HEK293T (cell line): Measurements from ENCODE around the gene MIEN1.
A peak's percentile ranks its signal among the peaks of the same experiment; 100 is the strongest.

Experiments used
- CTCF ChIA-PET: fragments of 350-600 bp; formaldehyde crosslinking; extraction: SDS; loops from one replicate; lab custom pipeline; 2021; ENCODE audit warnings: antibody characterized with exemption, inconsistent platforms; lab: Yijun Ruan, JAX
- POLR2A ChIA-PET: fragments of 350-600 bp; formaldehyde crosslinking; extraction: SDS; loops from one replicate; lab custom pipeline; 2020; ENCODE audit warnings: antibody characterized with exemption, inconsistent platforms; lab: Yijun Ruan, JAX
- DNase-seq: peaks from one replicate; pipeline ENCODE4 v3.0.0; 2012; ENCODE audit warnings: mixed read lengths; ENCODE audit errors: extremely low spot score
- ARNT ChIP-seq: fragments of 450-650 bp; IDR thresholded peaks from 2 replicates; pipeline ENCODE4 v1.6.1; 2017; ENCODE audit warnings: mild to moderate bottlenecking
- BHLHE40 ChIP-seq: fragments of 450-650 bp; IDR thresholded peaks from 2 replicates; pipeline ENCODE4 v1.6.1; 2016; ENCODE audit warnings: mild to moderate bottlenecking, moderate library complexity, borderline replicate concordance
- CTBP1 ChIP-seq: fragments of 450-650 bp; IDR thresholded peaks from 2 replicates; pipeline ENCODE4 v1.6.1; 2016; ENCODE audit warnings: borderline replicate concordance
- ELF4 ChIP-seq: fragments of 450-650 bp; IDR thresholded peaks from 2 replicates; pipeline ENCODE4 v1.6.1; 2017; ENCODE audit warnings: antibody characterized with exemption
- FOXA1 ChIP-seq: fragments of 450-650 bp; IDR thresholded peaks from 2 replicates; pipeline ENCODE4 v1.6.1; 2016; ENCODE audit warnings: mild to moderate bottlenecking
- FOXK2 ChIP-seq: fragments of 450-650 bp; IDR thresholded peaks from 2 replicates; pipeline ENCODE4 v1.6.1; 2016; ENCODE audit warnings: mild to moderate bottlenecking
- FOXM1 ChIP-seq: fragments of 450-650 bp; IDR thresholded peaks from 2 replicates; pipeline ENCODE4 v1.6.1; 2017; ENCODE audit warnings: mild to moderate bottlenecking, borderline replicate concordance
- HDGF ChIP-seq: fragments of 450-650 bp; IDR thresholded peaks from 2 replicates; pipeline ENCODE4 v1.6.1; 2017; ENCODE audit warnings: antibody characterized with exemption, borderline replicate concordance
- L3MBTL2 ChIP-seq: fragments of 450-650 bp; conservative IDR thresholded peaks from 2 replicates; pipeline ENCODE4 v1.6.1; 2016; ENCODE audit warnings: mild to moderate bottlenecking
- LEF1 ChIP-seq: fragments of 450-650 bp; IDR thresholded peaks from 2 replicates; pipeline ENCODE4 v1.6.1; 2017; ENCODE audit warnings: mild to moderate bottlenecking, borderline replicate concordance
- NFRKB ChIP-seq: fragments of 450-650 bp; IDR thresholded peaks from 2 replicates; pipeline ENCODE4 v1.6.1; 2016; ENCODE audit warnings: mild to moderate bottlenecking, moderate library complexity
- PKNOX1 ChIP-seq: fragments of 450-650 bp; IDR thresholded peaks from 2 replicates; pipeline ENCODE4 v1.6.1; 2016
- SP1 ChIP-seq: fragments of 450-650 bp; IDR thresholded peaks from 2 replicates; pipeline ENCODE4 v1.6.1; 2017
- SUZ12 ChIP-seq: fragments of 450-650 bp; IDR thresholded peaks from 2 replicates; pipeline ENCODE4 v1.6.1; 2016; ENCODE audit warnings: mild to moderate bottlenecking
- TARDBP ChIP-seq: fragments of 450-650 bp; IDR thresholded peaks from 2 replicates; pipeline ENCODE4 v1.6.1; 2016
- ZNF384 ChIP-seq: fragments of 450-650 bp; IDR thresholded peaks from 2 replicates; pipeline ENCODE4 v1.6.1; 2016

MIEN1 gene

GRCh38 chr17:39756380-39757079, 26.2 kb upstream of the MIEN1 start:
- TF ChIP-seq PKNOX1 (no peak), FOXA1 (no peak), L3MBTL2 (no peak), FOXK2 (no peak), HDGF (no peak), TARDBP (no peak), ZNF384 (no peak), SP1 (no peak), ARNT (no peak), LEF1 (no peak), NFRKB (no peak), BHLHE40 (no peak), CTBP1 (no peak), SUZ12 (no peak), FOXM1 (no peak), ELF4 (no peak)
- DNase-seq: no peak
- POLR2A ChIA-PET: no interaction called here
- CTCF ChIA-PET: interaction anchor here (0.8 to 0.9 kb wide), 2 partner anchors 133 to 592 kb away, joined by 3 to 4 read pairs; no protein-coding TSS in a partner anchor

GRCh38 chr17:39755554-39756379, 25.4 kb upstream of the MIEN1 start:
- TF ChIP-seq SP1 (no peak), CTBP1 (no peak), FOXK2 (no peak), BHLHE40 (no peak), PKNOX1 (no peak)
- ChIA-PET POLR2A (interaction anchor here (0.9 to 2.4 kb wide), 6 partner anchors 10 to 208 kb away, joined by 3 to 8 read pairs (median 5); partner anchors contain the start of genes ERBB2 and STARD3), CTCF (interaction anchor here (0.7 to 2.2 kb wide), 8 partner anchors 26 to 591 kb away, joined by 3 to 9 read pairs (median 4); partner anchors contain the start of gene MIEN1)
- DNase-seq: no peak

- TF ChIP-seq FOXK2: no peak
- TF ChIP-seq SUZ12: no peak
- no peak for TF ChIP-seq FOXA1
- TF ChIP-seq FOXM1: no peak
- no peak for TF ChIP-seq ARNT
- TF ChIP-seq NFRKB: no peak
- TF ChIP-seq ZNF384: no peak
- no peak for TF ChIP-seq BHLHE40
- no peak for TF ChIP-seq L3MBTL2
- TF ChIP-seq HDGF: no peak
- TF ChIP-seq ELF4: no peak
- TF ChIP-seq SP1: no peak
- TF ChIP-seq LEF1: no peak
- TF ChIP-seq TARDBP: no peak
- CTCF ChIA-PET: interaction anchor here (0.7 to 2.2 kb wide), 7 partner anchors 25 to 207 kb away, joined by 3 to 9 read pairs (median 3); partner anchors contain the start of gene MIEN1
- DNase-seq: no peak
- POLR2A ChIA-PET: interaction anchor here (0.7 to 2.4 kb wide), 9 partner anchors 10 to 208 kb away, joined by 3 to 8 read pairs (median 4); partner anchors contain the start of genes ERBB2, MIEN1 and STARD3
Measured at GRCh38 chr17:39754958-39755553, 24.7 kb upstream of the MIEN1 start.

GRCh38 chr17:39754161-39754957, 24.0 kb upstream of the MIEN1 start:
- TF ChIP-seq ARNT (no peak), BHLHE40 (no peak), ZNF384 (no peak), FOXA1 (no peak), L3MBTL2 (peak; percentile 42), FOXK2 (no peak), HDGF (no peak)
- POLR2A ChIA-PET: interaction anchor here (0.7 to 2.4 kb wide), 11 partner anchors 11 to 207 kb away, joined by 3 to 8 read pairs (median 4); partner anchors contain the start of genes ERBB2, MIEN1 and STARD3
- peak; percentile 85 for DNase-seq
- CTCF ChIA-PET: interaction anchor here (0.9 to 2.2 kb wide), 9 partner anchors 24 to 207 kb away, joined by 3 to 11 read pairs (median 3); partner anchors contain the start of gene MIEN1

- peak; percentile 42 for DNase-seq
- ChIA-PET POLR2A (interaction anchor here (0.7 to 2.4 kb wide), 7 partner anchors 9 to 82 kb away, joined by 3 to 6 read pairs (median 4); partner anchors contain the start of genes ERBB2 and MIEN1), CTCF (interaction anchor here (0.9 to 2.2 kb wide), 5 partner anchors 24 to 135 kb away, joined by 3 to 11 read pairs (median 3); partner anchors contain the start of gene MIEN1)
- TF ChIP-seq SP1 (no peak), L3MBTL2 (peak; percentile 93), LEF1 (peak; percentile 80; the same call in 1 of the 2 replicates), ELF4 (no peak), TARDBP (peak; percentile 76)
Measured at GRCh38 chr17:39753514-39754160, 23.3 kb upstream of the MIEN1 start.
